ENCODE measurements around the gene RXRA.

- TF ChIP-seq POLR2A (IDR thresholded peaks at IDR 0.05) (peak in 1 of 4 donors; percentile 39), CTCF (IDR thresholded peaks at IDR 0.05) (no peak)
These were observed 129.9 kb downstream of the RXRA start for GRCh38 chr9:134455934-134456755.
